GM23338 (cell line): ENCODE results near the gene PCDHA9. TPM values are rescaled to one million over a fixed set of nuclear protein-coding genes. Genes with fewer than 3 reads are reported as not detected.
"Not testable (repeated sequence)": the region's sequence is repeated elsewhere in the genome, so short reads cannot be mapped to it uniquely, and the experiment has no call there.

ENCODE experiments used
- ATAC-seq: fragments of 200-7000 bp; cut with Tn5 transposase; 3 replicates; pipeline ENCODE4 v1.9.1; 2020
- DNase-seq: peaks from one replicate; pipeline ENCODE4 v3.0.0-alpha.2; 2015; ENCODE audit warnings: low spot score
- H2AFZ ChIP-seq: fragments of 200-600 bp; sonication (generic); 2 replicates; pipeline ENCODE4 v1.8.0; 2016; ENCODE audit warnings: antibody characterized with exemption, mild to moderate bottlenecking, moderate library complexity
- H3F3A ChIP-seq: fragments of 200-600 bp; sonication (generic); replicated peaks from 2 replicates; pipeline ENCODE4 v1.8.0; 2017; ENCODE audit warnings: antibody characterized with exemption, mixed run types, low read depth
- H3K27ac ChIP-seq: fragments of 200-600 bp; sonication (generic); 2 replicates; pipeline ENCODE4 v1.6.1; 2016; ENCODE audit warnings: low read depth
- H3K27me3 ChIP-seq: fragments of 200-600 bp; sonication (generic); 2 replicates; pipeline ENCODE4 v1.8.0; 2016; ENCODE audit warnings: mild to moderate bottlenecking, mixed run types, moderate library complexity; ENCODE audit not compliant: insufficient read depth
- H3K36me3 ChIP-seq: fragments of 200-600 bp; sonication (generic); 2 replicates; pipeline ENCODE4 v1.8.0; 2016; ENCODE audit warnings: mild to moderate bottlenecking; ENCODE audit not compliant: insufficient read depth
- H3K4me1 ChIP-seq: fragments of 200-600 bp; sonication (generic); 2 replicates; pipeline ENCODE4 v1.8.0; 2016; ENCODE audit warnings: mild to moderate bottlenecking, moderate library complexity; ENCODE audit not compliant: insufficient read depth
- H3K4me2 ChIP-seq: fragments of 200-600 bp; sonication (generic); 2 replicates; pipeline ENCODE4 v1.7.1; 2017; ENCODE audit warnings: mixed run types
- H3K4me3 ChIP-seq: fragments of 200-600 bp; sonication (generic); 2 replicates; pipeline ENCODE4 v1.6.1; 2016; ENCODE audit warnings: mixed run types
- H3K79me2 ChIP-seq: fragments of 200-600 bp; sonication (generic); replicated peaks from 2 replicates; pipeline ENCODE4 v1.8.0; 2017; ENCODE audit warnings: mild to moderate bottlenecking; ENCODE audit not compliant: insufficient read depth
- H3K9me2 ChIP-seq: fragments of 200-600 bp; sonication (generic); 2 replicates; pipeline ENCODE4 v1.8.0; 2017; ENCODE audit not compliant: insufficient read depth
- H4K20me1 ChIP-seq: fragments of 200-600 bp; sonication (generic); replicated peaks from 2 replicates; pipeline ENCODE4 v1.8.0; 2017; ENCODE audit warnings: mild to moderate bottlenecking; ENCODE audit not compliant: insufficient read depth
- H3K27ac Mint-ChIP-seq: 2 replicates; pipeline ENCODE4 v1.8.0; 2020; ENCODE audit warnings: inconsistent platforms, mild to moderate bottlenecking, moderate library complexity, mixed read lengths
- H3K27me3 Mint-ChIP-seq: 3 replicates; pipeline ENCODE4 v1.8.0; 2022; ENCODE audit warnings: low read depth, mild to moderate bottlenecking, moderate library complexity, mixed read lengths, inconsistent platforms; ENCODE audit not compliant: insufficient read depth, poor library complexity
- H3K36me3 Mint-ChIP-seq: 3 replicates; pipeline ENCODE4 v1.8.0; 2021; ENCODE audit warnings: low read depth, mild to moderate bottlenecking, inconsistent platforms, moderate library complexity, mixed read lengths
- H3K4me1 Mint-ChIP-seq: 3 replicates; pipeline ENCODE4 v1.8.0; 2020; ENCODE audit warnings: mild to moderate bottlenecking, inconsistent platforms, mixed read lengths
- H3K4me3 Mint-ChIP-seq: 3 replicates; pipeline ENCODE4 v1.8.0; 2021; ENCODE audit warnings: moderate library complexity, mild to moderate bottlenecking, inconsistent platforms, mixed read lengths
- H3K9me3 Mint-ChIP-seq: 3 replicates; pipeline ENCODE4 v1.8.0; 2020; ENCODE audit warnings: moderate library complexity, mild to moderate bottlenecking, inconsistent platforms, mixed read lengths
- ZNF114 ChIP-seq: fragments of 250-450 bp; sonication (Bioruptor Pico); IDR thresholded peaks from 2 replicates; pipeline ENCODE4 v1.5.0; 2020; ENCODE audit warnings: mild to moderate bottlenecking, moderate library complexity
- polyA plus RNA-seq: library from polyadenylated mRNA; unstranded; fragments of >200 nt; fragmentation: Nextera tagmentation; extraction: Ambion mirVana; gene quantifications from 2 replicates; pipeline ENCODE4 v1.2.1, GENCODE V29; 2016
- total RNA-seq: library from RNA; depleted of rRNA; stranded (reverse); fragments of >200 nt; shearing (Covaris generic); gene quantifications from 2 replicates; pipeline ENCODE4 v1.2.3, GENCODE V29; 2014
- TF ChIP-seq, protein P1 (sequence below), 2 experiments: fragments of 200-600 bp in 1 of 2; sonication (generic) in 1 of 2; conservative IDR thresholded peaks; 2 replicates each; pipeline versions ENCODE4 v1.5.1 to v1.6.1; 2016 to 2017; ENCODE audit warnings: antibody characterized with exemption in 2 of 2, low read depth in 2 of 2, mild to moderate bottlenecking in 2 of 2, moderate library complexity in 1 of 2
- TF ChIP-seq, protein P2 (sequence below): IDR thresholded peaks from one replicate; pipeline ENCODE4 v1.6.1; 2018; ENCODE audit warnings: antibody characterized with exemption; ENCODE audit not compliant: unreplicated experiment

The PCDHA9 gene
- total and polyA plus RNA-seq, 2 experiments from 2014 or later = 1.6 to 3.3 TPM

DNA sequence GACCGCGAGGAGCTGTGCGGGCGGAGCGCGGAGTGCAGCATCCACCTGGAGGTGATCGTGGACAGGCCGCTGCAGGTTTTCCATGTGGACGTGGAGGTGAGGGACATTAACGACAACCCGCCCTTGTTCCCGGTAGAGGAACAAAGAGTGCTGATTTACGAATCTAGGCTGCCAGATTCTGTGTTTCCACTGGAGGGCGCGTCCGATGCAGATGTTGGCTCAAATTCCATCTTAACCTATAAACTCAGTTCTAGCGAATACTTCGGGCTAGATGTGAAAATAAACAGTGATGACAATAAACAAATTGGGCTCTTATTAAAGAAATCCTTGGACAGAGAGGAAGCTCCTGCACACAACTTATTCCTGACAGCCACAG, 19.8 kb upstream of the PCDHA9 start:
- H3K27ac Mint-ChIP-seq = no peak overlapping the region
- no peak for TF ChIP-seq ZNF114 (CRISPR knock-in tag)
- TF ChIP-seq, protein P1, sequence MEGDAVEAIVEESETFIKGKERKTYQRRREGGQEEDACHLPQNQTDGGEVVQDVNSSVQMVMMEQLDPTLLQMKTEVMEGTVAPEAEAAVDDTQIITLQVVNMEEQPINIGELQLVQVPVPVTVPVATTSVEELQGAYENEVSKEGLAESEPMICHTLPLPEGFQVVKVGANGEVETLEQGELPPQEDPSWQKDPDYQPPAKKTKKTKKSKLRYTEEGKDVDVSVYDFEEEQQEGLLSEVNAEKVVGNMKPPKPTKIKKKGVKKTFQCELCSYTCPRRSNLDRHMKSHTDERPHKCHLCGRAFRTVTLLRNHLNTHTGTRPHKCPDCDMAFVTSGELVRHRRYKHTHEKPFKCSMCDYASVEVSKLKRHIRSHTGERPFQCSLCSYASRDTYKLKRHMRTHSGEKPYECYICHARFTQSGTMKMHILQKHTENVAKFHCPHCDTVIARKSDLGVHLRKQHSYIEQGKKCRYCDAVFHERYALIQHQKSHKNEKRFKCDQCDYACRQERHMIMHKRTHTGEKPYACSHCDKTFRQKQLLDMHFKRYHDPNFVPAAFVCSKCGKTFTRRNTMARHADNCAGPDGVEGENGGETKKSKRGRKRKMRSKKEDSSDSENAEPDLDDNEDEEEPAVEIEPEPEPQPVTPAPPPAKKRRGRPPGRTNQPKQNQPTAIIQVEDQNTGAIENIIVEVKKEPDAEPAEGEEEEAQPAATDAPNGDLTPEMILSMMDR (conservative IDR thresholded peaks at IDR 0.05; ENCODE audit: low read depth in 2 of 2) = peak; percentile 38 to 45
- Histone ChIP-seq H3K79me2 (no peaks in the 10 kb centered on the region), H3K4me1 (no peaks in the 10 kb centered on the region), H4K20me1 (no peaks in the 10 kb centered on the region), H3F3A (no peaks in the 10 kb centered on the region), H3K9me2 (no peaks in the 10 kb centered on the region), H3K27me3 (no peaks in the 10 kb centered on the region), H3K4me2 (no peak overlapping the region), H3K36me3 (no peaks in the 10 kb centered on the region), H3K27ac (no peak overlapping the region), H2AFZ (no peak overlapping the region), H3K4me3 (peak overlapping the region; percentile 37; the same call in 1 of the 2 replicates)
- peaks cover 18% of the 10 kb centered on the region for H3K36me3 Mint-ChIP-seq
- peaks cover 5% of the 10 kb centered on the region; the same call in 2 of the 3 replicates for H3K9me3 Mint-ChIP-seq
- ATAC-seq (peak; percentile 48; the same call in 2 of the 3 replicates), DNase-seq (peak; percentile 57)
- peaks cover 2% of the 10 kb centered on the region for H3K27me3 Mint-ChIP-seq
- peak overlapping the region; percentile 68; the same call in 2 of the 3 replicates for H3K4me3 Mint-ChIP-seq
- H3K4me1 Mint-ChIP-seq = no peaks in the 10 kb centered on the region; the same call in 2 of the 3 replicates

DNA sequence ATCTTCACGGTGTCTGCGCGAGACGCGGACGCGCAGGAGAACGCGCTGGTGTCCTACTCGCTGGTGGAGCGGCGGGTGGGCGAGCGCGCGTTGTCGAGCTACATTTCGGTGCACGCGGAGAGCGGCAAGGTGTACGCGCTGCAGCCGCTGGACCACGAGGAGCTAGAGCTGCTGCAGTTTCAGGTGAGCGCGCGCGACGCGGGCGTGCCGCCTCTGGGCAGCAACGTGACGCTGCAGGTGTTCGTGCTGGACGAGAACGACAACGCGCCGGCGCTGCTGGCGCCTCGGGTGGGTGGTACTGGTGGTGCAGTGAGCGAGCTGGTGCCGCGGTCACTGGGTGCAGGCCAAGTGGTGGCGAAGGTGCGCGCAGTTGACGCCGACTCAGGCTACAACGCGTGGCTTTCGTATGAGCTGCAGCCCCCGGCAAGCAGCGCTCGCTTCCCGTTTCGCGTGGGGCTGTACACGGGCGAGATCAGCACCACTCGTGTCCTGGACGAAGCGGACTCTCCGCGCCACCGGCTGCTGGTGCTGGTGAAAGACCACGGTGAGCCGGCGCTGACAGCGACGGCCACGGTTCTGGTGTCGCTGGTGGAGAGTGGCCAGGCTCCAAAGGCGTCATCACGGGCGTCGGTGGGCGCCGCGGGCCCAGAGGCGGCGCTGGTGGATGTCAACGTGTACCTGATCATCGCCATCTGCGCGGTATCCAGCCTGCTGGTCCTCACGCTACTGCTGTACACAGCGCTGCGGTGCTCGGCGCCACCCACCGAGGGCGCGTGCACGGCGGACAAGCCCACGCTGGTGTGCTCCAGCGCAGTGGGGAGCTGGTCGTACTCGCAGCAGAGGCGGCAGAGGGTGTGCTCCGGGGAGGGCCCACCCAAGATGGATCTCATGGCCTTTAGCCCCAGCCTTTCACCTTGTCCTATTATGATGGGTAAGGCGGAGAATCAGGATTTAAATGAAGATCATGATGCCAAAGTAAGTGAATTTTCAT, 18.4 kb upstream of the PCDHA9 start:
- not testable (repeated sequence) for H3K36me3 ChIP-seq, H3K4me3 ChIP-seq, H3K4me2 ChIP-seq, H3K27me3 ChIP-seq, H3K79me2 ChIP-seq, H3K4me1 Mint-ChIP-seq, H3K27me3 Mint-ChIP-seq, H3K27ac ChIP-seq, H4K20me1 ChIP-seq, H3K4me3 Mint-ChIP-seq, H3K27ac Mint-ChIP-seq, H3F3A ChIP-seq, H3K9me2 ChIP-seq, H2AFZ ChIP-seq, H3K4me1 ChIP-seq, DNase-seq, ATAC-seq
- peaks cover 20% of the 10 kb centered on the region; the same call in 2 of the 3 replicates for H3K36me3 Mint-ChIP-seq
- peaks cover 12% of the 10 kb centered on the region for H3K9me3 Mint-ChIP-seq

DNA sequence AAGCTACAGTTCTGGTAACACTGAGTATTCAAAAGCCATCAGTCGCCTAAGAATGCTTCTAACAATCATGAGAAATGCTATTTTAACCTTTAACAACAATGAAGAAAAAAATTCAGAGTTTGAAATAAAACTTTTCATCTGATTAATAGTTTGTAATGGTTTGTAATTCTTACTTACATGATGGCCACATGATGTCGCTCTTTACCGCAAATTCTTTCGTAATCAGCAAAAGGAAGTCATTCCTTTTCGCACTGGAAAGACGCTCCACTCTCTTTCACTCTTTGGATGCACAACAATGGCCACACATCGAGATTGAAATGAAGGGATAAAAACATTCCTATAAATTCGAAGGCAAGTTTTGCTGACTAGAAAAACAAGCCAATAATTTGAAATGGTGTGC, 14.2 kb upstream of the PCDHA9 start, which contains the start of gene PCDHA7:
Gene PCDHA7, plus strand, starts transcription at position 277 of the 400 bp plus-strand sequence. Its CDS starts 115 bp downstream, at position 392.
- Histone ChIP-seq H3K4me1 (no peaks in the 10 kb centered on the region), H2AFZ (peak within 1 kb of the TSS; percentile 2; the same call in 1 of the 2 replicates), H4K20me1 (no peaks in the 10 kb centered on the region; the same call in 1 of the 2 replicates), H3K4me2 (peak within 1 kb of the TSS; percentile 72), H3K36me3 (no peaks in the 10 kb centered on the region), H3K4me3 (peak within 1 kb of the TSS; percentile 62), H3K79me2 (no peaks in the 10 kb centered on the region), H3K9me2 (no peaks in the 10 kb centered on the region), H3F3A (no peaks in the 10 kb centered on the region), H3K27ac (peak within 1 kb of the TSS; percentile 3; the same call in 1 of the 2 replicates), H3K27me3 (no peaks in the 10 kb centered on the region)
- TF ChIP-seq, protein P2, sequence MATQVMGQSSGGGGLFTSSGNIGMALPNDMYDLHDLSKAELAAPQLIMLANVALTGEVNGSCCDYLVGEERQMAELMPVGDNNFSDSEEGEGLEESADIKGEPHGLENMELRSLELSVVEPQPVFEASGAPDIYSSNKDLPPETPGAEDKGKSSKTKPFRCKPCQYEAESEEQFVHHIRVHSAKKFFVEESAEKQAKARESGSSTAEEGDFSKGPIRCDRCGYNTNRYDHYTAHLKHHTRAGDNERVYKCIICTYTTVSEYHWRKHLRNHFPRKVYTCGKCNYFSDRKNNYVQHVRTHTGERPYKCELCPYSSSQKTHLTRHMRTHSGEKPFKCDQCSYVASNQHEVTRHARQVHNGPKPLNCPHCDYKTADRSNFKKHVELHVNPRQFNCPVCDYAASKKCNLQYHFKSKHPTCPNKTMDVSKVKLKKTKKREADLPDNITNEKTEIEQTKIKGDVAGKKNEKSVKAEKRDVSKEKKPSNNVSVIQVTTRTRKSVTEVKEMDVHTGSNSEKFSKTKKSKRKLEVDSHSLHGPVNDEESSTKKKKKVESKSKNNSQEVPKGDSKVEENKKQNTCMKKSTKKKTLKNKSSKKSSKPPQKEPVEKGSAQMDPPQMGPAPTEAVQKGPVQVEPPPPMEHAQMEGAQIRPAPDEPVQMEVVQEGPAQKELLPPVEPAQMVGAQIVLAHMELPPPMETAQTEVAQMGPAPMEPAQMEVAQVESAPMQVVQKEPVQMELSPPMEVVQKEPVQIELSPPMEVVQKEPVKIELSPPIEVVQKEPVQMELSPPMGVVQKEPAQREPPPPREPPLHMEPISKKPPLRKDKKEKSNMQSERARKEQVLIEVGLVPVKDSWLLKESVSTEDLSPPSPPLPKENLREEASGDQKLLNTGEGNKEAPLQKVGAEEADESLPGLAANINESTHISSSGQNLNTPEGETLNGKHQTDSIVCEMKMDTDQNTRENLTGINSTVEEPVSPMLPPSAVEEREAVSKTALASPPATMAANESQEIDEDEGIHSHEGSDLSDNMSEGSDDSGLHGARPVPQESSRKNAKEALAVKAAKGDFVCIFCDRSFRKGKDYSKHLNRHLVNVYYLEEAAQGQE = no peak
- TF ChIP-seq, protein P1 (conservative IDR thresholded peaks at IDR 0.05; ENCODE audit: low read depth in 2 of 2) = peak; percentile 64 to 72
- H3K4me1 Mint-ChIP-seq = no peaks in the 10 kb centered on the region
- H3K27ac Mint-ChIP-seq = peak within 1 kb of the TSS; percentile 51; the same call in 1 of the 2 replicates
- H3K36me3 Mint-ChIP-seq = peaks cover 28% of the 10 kb centered on the region; the same call in 2 of the 3 replicates
- ATAC-seq = no peak; the same call in 1 of the 3 replicates
- H3K4me3 Mint-ChIP-seq = peak within 1 kb of the TSS; percentile 74
- peaks cover 3% of the 10 kb centered on the region for H3K27me3 Mint-ChIP-seq
- DNase-seq = peak; percentile 73
- H3K9me3 Mint-ChIP-seq = peaks cover 10% of the 10 kb centered on the region
